CD14-positive monocyte (primary cell): Measurements from ENCODE around the gene EFCAB5. TPM values are rescaled to one million over a fixed set of nuclear protein-coding genes. Genes with fewer than 3 reads are reported as not detected.
A peak's percentile ranks its signal among the peaks of the same experiment; 100 is the strongest.
"Not testable (repeated sequence)": the region's sequence is repeated elsewhere in the genome, so short reads cannot be mapped to it uniquely, and the experiment has no call there.

Source experiments
- DNase-seq, 3 donors: peaks; one replicate each; pipeline ENCODE4 v3.0.0-alpha.2; 2011 to 2022
- H2AFZ ChIP-seq: 2 replicates; pipeline ENCODE4 v1.6.0; 2012; ENCODE audit warnings: mild to moderate bottlenecking, low read depth, low read length, inconsistent platforms; ENCODE audit not compliant: insufficient read depth, poor library complexity, severe bottlenecking
- H3K27ac ChIP-seq, 2 donors: 1 replicate in 1 of 2; 2 replicates in 1 of 2; pipeline ENCODE4 v1.5.1; 2012 to 2013; ENCODE audit warnings: low read length in 2 of 2, control low read depth in 1 of 2, inconsistent platforms in 1 of 2, low read depth in 1 of 2, mild to moderate bottlenecking in 1 of 2
- H3K27me3 ChIP-seq, 2 donors: one replicate each; pipeline versions ENCODE4 v1.6.0 to v1.6.1; 2011 to 2013; ENCODE audit warnings: low read length in 2 of 2; ENCODE audit not compliant: control insufficient read depth in 2 of 2, insufficient read depth in 2 of 2
- H3K36me3 ChIP-seq, 2 donors: replicated peaks in 1 of 2; 1 replicate in 1 of 2; 2 replicates in 1 of 2; pipeline versions ENCODE4 v1.5.1 to v1.6.1; 2012 to 2013; ENCODE audit warnings: low read length in 2 of 2, control low read depth in 1 of 2, inconsistent platforms in 1 of 2, mild to moderate bottlenecking in 1 of 2; ENCODE audit not compliant: insufficient read depth in 2 of 2, control insufficient read depth in 1 of 2
- H3K4me1 ChIP-seq, 2 donors: 1 replicate in 1 of 2; 2 replicates in 1 of 2; pipeline versions ENCODE4 v1.5.1 to v1.6.1; 2012 to 2013; ENCODE audit warnings: low read length in 2 of 2, control low read depth in 1 of 2, inconsistent platforms in 1 of 2, mild to moderate bottlenecking in 1 of 2, moderate library complexity in 1 of 2; ENCODE audit not compliant: insufficient read depth in 2 of 2, control insufficient read depth in 1 of 2
- H3K4me2 ChIP-seq: replicated peaks from 2 replicates; pipeline ENCODE3; 2012; ENCODE audit warnings: low read length, moderate library complexity, mild to moderate bottlenecking; ENCODE audit not compliant: poor library complexity, severe bottlenecking; ENCODE audit errors: extremely low read depth
- H3K4me3 ChIP-seq, 3 experiments: fragments of 200-600 bp in 1 of 3; sonication (generic) in 1 of 3; replicated peaks in 1 of 3; 1 replicate in 2 of 3; 2 replicates in 1 of 3; pipeline ENCODE4 v1.5.1; 2011 to 2013; ENCODE audit warnings: low read length in 3 of 3, mild to moderate bottlenecking in 3 of 3, control low read depth in 2 of 3, low read depth in 2 of 3, inconsistent platforms in 1 of 3, moderate library complexity in 1 of 3
- H3K79me2 ChIP-seq: 2 replicates; pipeline ENCODE4 v1.6.0; 2012; ENCODE audit warnings: mild to moderate bottlenecking, control low read depth, inconsistent platforms, low read length, moderate library complexity; ENCODE audit not compliant: insufficient read depth
- H3K9ac ChIP-seq: 2 replicates; pipeline ENCODE4 v1.6.0; 2017; ENCODE audit warnings: low read length, mild to moderate bottlenecking; ENCODE audit not compliant: insufficient read depth, poor library complexity, severe bottlenecking
- H3K9me3 ChIP-seq, 2 donors: replicated peaks in 1 of 2; 1 replicate in 1 of 2; 2 replicates in 1 of 2; pipeline versions ENCODE4 v1.5.1 to v1.6.1; 2012 to 2013; ENCODE audit warnings: low read length in 2 of 2, control low read depth in 1 of 2; ENCODE audit not compliant: control insufficient read depth in 1 of 2, insufficient read depth in 1 of 2
- H4K20me1 ChIP-seq: 2 replicates; pipeline ENCODE4 v1.6.0; 2012; ENCODE audit warnings: mild to moderate bottlenecking, low read length, control low read depth, moderate library complexity; ENCODE audit not compliant: insufficient read depth
- H3K27ac Mint-ChIP-seq, 7 donors: one replicate each; pipeline ENCODE4 v1.8.0; 2020; ENCODE audit warnings: mild to moderate bottlenecking in 7 of 7, mixed read lengths in 7 of 7, moderate library complexity in 6 of 7, inconsistent platforms in 2 of 7
- H3K27me3 Mint-ChIP-seq, 3 donors: one replicate each; pipeline ENCODE4 v1.8.0; 2021 to 2022; ENCODE audit warnings: low read depth in 3 of 3, mild to moderate bottlenecking in 3 of 3, mixed read lengths in 3 of 3, moderate library complexity in 3 of 3, inconsistent platforms in 1 of 3
- H3K36me3 Mint-ChIP-seq, 2 donors: one replicate each; pipeline ENCODE4 v1.8.0; 2020; ENCODE audit warnings: mixed read lengths in 2 of 2, inconsistent platforms in 1 of 2, mild to moderate bottlenecking in 1 of 2
- H3K4me1 Mint-ChIP-seq: one replicate; pipeline ENCODE4 v1.8.0; 2020; ENCODE audit warnings: mild to moderate bottlenecking, mixed read lengths
- H3K4me3 Mint-ChIP-seq, 2 donors: one replicate each; pipeline ENCODE4 v1.8.0; 2020; ENCODE audit warnings: mild to moderate bottlenecking in 2 of 2, mixed read lengths in 2 of 2, moderate library complexity in 1 of 2
- H3K9me3 Mint-ChIP-seq, 7 donors: one replicate each; pipeline ENCODE4 v1.8.0; 2020 to 2022; ENCODE audit warnings: mixed read lengths in 7 of 7, mild to moderate bottlenecking in 6 of 7, moderate library complexity in 6 of 7, inconsistent platforms in 2 of 7
- CTCF ChIP-seq: fragments of 200-600 bp; IDR thresholded peaks from one replicate; pipeline ENCODE4 v1.8.0; 2022; ENCODE audit warnings: antibody characterized with exemption, mild to moderate bottlenecking
- WGBS: methylation state at CpG from one replicate; pipeline ENCODE4 v1.1.5; 2013; ENCODE audit warnings: missing lambda C conversion rate; ENCODE audit not compliant: insufficient coverage; 5-methylcytosine and 5-hydroxymethylcytosine counted together
- intact Hi-C, 2 donors: fragments of 100-400 bp; cut with micrococcal nuclease; formaldehyde crosslinking; loops; one replicate each; pipeline versions ENCODE4 v1.15.0 to v1.15.1; 2023
- polyA plus RNA-seq, 3 donors: library from polyadenylated mRNA; depleted of rRNA in 1 of 3; unstranded in 2 of 3; stranded (reverse) in 1 of 3; fragments of 300-500 nt in 2 of 3; fragments of >200 nt in 1 of 3; fragmentation: Illumina TruSeq in 2 of 3; gene quantifications; 1 replicate in 2 of 3; 2 replicates in 1 of 3; pipeline ENCODE4 v1.2.3, GENCODE V29; 2012 to 2021

EFCAB5 gene
- polyA plus RNA-seq, 3 donors = 0.04 TPM; not detected in 2

- peak; percentile 22 to 58 (median 47) for DNase-seq
- H3K36me3 Mint-ChIP-seq = no peaks in the 10 kb centered on the region
- Histone ChIP-seq H3K79me2 (no peaks in the 10 kb centered on the region), H3K9ac (no peak overlapping the region), H3K4me1 (no peaks in the 10 kb centered on the region), H2AFZ (no peak overlapping the region), H4K20me1 (no peaks in the 10 kb centered on the region), H3K27me3 (no peaks in the 10 kb centered on the region), H3K27ac (no peak overlapping the region), H3K36me3 (no peaks in the 10 kb centered on the region), H3K9me3 (no peaks in the 10 kb centered on the region), H3K4me3 (no peak overlapping the region), H3K4me2 (no peak overlapping the region)
- no peaks in the 10 kb centered on the region for H3K4me1 Mint-ChIP-seq
- intact Hi-C loops = loop anchor here in 1 of 2 donors (10.0 kb wide), 1 partner anchor 217 kb away; no protein-coding TSS in a partner anchor
- peaks cover 0 to 2% (median 2%) of the 10 kb centered on the region in 3 donors for H3K27me3 Mint-ChIP-seq
- H3K9me3 Mint-ChIP-seq = no peaks in the 10 kb centered on the region
- H3K4me3 Mint-ChIP-seq = no peak overlapping the region
- TF ChIP-seq CTCF = peak; percentile 93
- no peak overlapping the region for H3K27ac Mint-ChIP-seq
- no CpG with 5 or more reads among the region's 4 CpGs for WGBS
Measured at GRCh38 chr17:30021708-30022317, 80.4 kb downstream of the EFCAB5 start.

GRCh38 chr17:30025325-30025724, 83.9 kb downstream of the EFCAB5 start:
- not testable (repeated sequence) for H3K36me3 ChIP-seq, H3K9me3 Mint-ChIP-seq, H3K27me3 ChIP-seq, H3K4me3 ChIP-seq, H3K36me3 Mint-ChIP-seq, H3K4me2 ChIP-seq, H3K4me1 Mint-ChIP-seq, H3K27ac Mint-ChIP-seq, DNase-seq, H3K79me2 ChIP-seq, H3K4me1 ChIP-seq, H3K9ac ChIP-seq, H3K9me3 ChIP-seq, H3K4me3 Mint-ChIP-seq, H4K20me1 ChIP-seq, H2AFZ ChIP-seq, H3K27me3 Mint-ChIP-seq, H3K27ac ChIP-seq
- intact Hi-C loops = loop anchor here in 1 of 2 donors (10.0 kb wide), 1 partner anchor 221 kb away; no protein-coding TSS in a partner anchor
- WGBS = no CpG with 5 or more reads among the region's 2 CpGs
